ENCODE measurements around the gene LMNB1.
A peak's percentile ranks its signal among the peaks of the same experiment; 100 is the strongest.
"Not testable (repeated sequence)": the region's sequence is repeated elsewhere in the genome, so short reads cannot be mapped to it uniquely, and the experiment has no call there.

Gene LMNB1

DNA sequence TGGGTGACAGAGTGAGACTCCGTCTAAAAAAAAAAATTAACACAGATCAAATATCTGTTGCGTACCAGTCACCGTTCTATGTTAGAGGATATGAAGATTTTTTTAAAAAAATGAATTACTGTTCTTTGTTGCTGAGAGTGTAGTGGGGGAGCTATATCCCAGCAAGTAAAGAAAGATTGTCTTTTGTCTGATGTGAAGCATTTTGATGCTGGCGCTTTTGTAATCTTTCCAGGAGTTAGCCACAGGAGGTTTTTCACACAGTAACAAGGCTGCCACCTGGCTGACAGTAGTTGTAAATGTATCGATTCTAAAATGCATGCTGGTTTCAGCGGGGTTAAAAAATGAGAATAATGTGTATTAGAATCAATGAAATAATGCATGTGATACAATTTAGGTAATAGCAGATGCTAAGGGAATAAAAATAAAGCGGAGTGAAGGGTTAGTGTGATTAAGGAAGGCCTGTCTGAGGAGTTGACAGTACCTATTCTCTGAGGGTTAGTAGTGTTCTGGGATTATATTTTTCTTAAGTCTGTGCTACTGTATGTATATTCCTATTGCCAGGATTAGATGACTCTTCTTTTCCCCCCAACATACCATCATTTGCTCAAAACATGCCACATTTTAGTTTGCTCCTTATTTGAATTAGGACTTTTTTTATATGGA, 3.4 kb downstream of the LMNB1 start:
- peak; percentile 76 for DNase-seq

DNA sequence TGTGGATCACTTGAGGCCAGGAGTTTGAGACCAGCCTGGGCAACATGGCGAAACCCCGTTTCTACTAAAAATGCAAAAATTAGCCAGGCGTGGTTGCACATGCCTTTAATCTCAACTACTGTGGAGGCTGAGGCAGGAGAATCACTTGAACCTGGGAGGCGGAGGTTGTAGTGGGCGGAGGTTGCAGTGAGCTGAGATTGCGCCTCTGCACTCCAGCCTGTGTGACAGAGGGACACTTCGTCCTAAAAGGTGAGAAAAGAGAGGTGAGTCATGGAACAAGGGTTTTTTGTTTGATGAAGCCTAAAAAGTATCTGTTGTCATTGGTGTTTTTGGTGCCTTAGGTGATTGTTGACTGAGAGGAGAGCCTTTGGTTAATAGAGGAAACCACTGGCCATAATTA, 11.5 kb downstream of the LMNB1 start:
- not testable (repeated sequence) for DNase-seq

DNA sequence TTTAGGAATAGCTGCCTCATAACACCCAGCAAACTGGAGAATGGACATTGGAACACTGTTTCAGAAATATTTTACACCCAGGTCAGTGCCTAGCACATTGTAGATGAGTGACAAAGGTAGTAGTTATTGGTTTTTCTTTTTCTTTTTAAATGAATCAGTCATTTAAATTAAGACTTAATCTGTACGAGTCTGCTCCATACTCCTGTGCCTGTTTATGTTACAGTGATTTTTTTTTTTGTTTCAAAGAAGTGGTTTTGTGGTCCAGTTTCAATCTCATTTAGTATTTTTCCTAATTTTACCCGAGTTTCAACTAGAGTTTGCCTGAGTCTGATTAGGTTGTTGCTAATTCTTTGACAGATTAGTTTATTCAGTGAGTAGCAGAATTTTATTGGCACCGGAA, 16.2 kb downstream of the LMNB1 start:
- DNase-seq: no peak

DNA sequence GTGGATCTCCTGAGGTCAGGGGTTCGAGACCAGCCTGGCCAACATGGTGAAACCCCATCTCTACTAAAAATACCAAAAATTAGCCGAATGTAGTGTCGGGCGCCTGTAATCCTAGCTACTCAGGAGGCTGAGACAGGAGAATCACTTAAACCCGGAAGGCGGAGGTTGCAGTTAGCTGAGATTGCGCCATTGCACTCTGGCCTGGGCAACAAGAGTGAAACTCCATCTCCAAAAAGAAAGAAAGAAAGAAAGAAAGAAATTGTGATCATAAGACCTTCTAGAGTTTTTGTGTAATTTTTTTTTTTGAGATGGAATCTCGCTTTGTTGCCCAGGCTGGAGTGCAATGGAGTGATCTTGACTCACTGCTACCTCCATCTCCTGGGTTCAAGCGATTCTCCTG, 16.7 kb downstream of the LMNB1 start:
- peak; percentile 68 for DNase-seq

DNA sequence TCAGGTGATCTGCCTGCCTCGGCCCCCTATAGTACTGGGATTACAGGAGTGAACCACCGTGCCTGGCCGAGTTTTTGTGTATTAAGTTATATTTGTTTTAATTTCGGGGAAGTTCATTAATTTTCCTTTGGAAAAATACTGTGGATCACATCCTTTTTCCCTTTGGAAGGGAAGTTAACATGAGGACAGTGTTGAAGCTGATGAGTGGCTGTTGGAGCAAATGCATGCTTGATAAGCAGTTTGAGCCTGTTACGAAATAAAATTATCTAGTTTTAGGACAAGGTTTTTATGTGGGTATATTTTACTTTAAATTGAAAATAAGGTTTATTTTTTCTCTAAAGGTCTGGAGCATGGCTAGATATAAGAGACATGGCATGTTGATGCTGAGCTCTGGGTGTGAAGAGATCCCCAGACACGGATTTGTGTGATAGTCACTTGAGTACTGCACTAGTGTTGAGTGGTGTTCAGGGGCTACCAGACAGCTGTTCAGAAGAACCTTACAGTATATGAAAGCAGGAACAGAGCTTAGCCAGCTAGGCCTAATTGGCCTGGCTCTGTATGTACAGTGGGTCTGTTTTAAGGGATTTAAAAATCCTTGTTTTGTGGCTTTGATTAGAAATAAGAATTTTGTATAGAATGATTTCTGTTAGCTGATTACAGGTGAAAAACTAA, 17.4 kb downstream of the LMNB1 start:
- DNase-seq: no peak

DNA sequence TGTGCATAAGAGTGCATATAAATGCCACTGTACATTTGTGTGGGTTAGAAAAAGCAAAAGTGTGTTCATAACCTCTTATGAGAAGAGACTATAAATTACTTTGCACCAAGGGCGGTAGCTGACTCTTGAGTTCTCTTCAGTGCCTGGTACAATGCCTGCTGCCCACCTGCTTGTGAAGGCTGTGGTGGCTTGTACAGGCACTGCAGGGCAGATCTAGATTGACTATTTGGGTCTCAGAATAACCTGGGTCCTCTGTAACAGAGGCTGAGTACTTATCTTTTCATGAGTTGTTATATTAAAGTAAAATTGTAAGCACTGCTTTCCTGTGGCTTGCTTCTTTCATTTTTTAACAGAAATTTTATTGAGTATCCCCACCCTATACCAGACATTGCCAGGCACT, 22.8 kb downstream of the LMNB1 start:
- DNase-seq: no peak

DNA sequence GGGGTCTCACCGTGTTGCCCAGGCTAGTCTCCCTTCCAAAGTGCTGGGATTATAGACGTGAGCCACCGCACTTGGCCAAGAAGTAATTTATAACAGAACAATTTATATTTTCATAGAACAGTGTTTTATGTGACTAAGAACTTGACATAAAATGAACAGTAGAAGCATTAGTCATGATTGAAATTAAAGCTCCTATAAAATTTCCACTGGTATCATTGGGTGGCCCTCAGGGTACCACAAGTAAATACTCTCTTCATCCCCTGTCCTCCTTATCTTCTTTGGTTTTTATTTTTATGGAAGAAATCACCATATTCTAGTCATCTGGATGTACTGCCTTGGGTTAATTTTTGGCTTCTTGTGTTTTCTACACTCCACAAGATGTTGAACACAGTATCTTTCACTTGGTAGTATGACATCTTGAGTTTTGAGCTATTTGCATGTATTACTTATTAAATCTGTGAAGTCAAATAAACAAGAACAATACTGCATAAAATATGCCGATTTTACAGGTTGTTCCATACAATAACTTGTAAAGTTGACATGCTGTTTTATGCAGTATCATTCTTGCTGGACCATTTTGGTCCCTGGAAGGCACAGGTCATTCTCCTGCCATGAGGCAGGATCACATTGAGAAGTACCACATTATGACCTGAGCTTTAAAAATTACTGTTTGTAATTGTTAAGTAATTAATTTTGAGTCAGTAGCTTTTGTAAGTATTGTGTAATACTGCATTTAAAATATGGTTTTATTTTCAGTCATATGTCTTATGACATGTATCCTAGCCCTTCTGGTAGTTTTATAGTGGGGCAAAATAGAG, 24.4 kb downstream of the LMNB1 start:
- DNase-seq: peak; percentile 60

DNA sequence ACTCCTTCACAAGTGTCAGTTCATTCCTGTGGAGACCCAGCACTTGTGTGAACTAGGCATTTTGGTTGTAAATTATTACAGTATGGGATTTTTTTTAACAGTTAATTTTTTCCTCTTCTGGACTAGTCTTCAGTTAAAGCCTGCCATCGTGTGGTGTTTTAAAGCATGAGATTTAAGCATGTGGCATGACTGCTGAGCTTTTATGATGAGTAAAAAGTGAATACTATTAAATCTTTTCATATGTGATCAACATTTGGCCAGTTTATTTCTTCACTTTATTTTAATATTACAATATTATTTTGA, 25.0 kb downstream of the LMNB1 start:
- peak; percentile 48 for DNase-seq

DNA sequence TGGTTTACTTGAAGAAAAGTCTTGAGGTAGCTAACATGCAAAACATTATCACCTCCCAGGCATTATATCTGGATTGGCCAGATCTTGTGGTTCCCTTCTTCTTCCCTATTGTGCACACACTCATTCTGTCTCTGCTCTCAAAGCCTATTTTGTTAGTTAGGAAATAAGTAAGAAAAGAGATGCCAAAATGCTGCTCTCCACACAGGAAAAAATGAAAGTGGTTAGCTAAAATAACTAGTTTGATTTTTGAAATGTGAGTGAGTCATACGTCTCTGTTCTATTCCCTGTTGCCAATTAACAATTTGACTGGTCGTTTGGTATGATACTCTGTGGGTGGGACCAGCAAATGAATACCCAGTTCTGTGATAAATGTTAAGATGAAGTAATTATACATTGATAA, 28.1 kb downstream of the LMNB1 start:
- DNase-seq: peak; percentile 35

DNA sequence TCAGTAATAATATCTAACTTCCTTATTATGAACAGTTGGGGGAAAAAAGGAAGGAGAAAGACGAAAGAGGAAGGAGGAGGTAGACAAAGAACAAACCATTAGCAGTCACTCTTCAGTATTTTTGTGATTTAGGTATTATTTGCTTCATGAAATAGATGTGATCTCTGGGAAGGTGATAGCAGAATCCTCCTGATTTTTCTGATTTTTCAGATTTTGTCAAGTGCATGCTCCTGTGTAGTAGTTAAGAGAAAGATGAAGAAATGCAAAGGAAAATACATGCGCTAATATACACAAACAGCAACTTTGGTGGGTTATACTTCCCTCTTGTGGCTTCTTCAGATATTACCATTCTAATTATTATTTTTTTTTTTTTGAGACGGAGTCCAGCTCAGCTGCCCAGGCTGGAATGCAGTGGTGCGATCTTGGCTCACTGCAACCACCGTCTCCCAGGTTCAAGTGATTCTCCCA, 31.6 kb downstream of the LMNB1 start:
- DNase-seq: peak; percentile 64

DNA sequence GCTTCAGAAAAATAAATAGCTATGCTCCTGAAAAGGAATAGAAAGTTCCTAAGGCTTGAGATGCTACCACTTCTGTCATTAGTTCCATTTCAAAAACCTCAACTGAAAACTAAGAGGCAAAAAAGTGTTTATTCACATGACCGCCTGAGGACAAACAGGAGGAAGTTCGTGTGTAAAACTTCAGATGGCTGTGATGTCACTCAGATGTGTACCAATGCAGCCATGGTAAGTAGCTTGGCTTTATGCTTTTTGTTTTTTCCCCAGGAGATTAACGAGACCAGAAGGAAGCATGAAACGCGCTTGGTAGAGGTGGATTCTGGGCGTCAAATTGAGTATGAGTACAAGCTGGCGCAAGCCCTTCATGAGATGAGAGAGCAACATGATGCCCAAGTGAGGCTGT, 33.0 kb downstream of the LMNB1 start:
- peak; percentile 82 for DNase-seq

DNA sequence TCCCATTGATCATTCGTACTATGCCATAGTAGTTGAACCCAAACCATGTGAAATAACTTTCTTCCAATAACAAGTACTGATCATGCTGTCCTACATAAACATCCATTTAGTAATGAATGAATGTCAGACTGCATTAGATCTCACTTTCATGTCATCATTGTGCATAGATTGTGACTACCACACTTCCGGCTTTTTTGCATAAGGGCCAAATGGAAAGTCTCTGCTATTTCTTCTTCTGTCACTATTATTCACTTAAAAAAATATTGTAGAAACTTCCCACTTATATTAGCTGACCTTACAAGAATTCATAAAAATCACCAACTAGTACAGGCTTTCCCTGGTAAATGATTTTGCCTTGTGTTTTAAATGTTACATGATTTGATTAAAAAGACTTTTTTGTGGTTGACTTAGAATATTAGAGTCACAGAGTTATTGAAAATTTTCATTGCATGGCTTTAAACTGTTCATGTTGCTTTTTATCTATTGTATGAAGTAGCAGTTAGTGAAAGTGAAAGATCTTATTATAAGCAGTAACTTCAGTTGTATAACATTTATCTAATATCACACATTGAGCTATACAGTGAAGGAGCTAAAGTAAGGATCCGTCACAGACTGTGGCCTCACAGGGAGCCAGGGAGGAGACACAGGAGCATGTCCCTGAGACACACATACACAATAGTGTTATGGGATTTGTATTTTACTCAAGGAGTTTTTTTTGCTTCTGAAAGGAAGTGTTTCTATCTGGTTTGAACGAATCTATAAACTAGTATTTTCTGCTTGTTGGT, 33.9 kb downstream of the LMNB1 start:
- DNase-seq: peak; percentile 34

DNA sequence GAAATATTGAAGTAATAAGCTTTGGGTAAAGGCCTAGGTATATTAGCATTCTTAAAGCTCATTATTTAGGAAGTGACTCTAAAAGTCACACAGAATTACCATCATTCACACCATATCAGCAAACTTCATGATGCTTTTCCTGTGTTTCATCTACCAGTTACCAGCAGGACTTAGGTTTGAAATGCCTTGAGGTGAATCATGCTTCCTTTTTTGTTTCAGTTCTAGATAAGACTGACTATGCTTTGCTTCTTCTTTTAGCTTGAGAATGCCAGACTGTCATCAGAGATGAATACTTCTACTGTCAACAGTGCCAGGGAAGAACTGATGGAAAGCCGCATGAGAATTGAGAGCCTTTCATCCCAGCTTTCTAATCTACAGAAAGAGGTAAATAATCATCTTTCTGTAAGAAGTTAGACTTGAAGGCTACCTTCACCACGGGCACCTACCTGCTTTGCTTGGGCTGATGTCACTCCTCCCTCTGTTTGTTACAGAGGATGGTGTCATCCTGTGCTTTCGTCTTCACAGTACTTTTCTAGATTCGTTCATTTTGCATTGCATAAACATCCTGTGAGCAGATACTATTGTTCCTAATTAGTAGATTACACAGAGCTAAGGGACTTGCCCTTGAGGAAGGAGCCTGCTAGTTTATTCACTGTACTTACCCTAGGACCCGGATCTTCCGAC, 34.7 kb downstream of the LMNB1 start:
- peak; percentile 91 for DNase-seq

DNA sequence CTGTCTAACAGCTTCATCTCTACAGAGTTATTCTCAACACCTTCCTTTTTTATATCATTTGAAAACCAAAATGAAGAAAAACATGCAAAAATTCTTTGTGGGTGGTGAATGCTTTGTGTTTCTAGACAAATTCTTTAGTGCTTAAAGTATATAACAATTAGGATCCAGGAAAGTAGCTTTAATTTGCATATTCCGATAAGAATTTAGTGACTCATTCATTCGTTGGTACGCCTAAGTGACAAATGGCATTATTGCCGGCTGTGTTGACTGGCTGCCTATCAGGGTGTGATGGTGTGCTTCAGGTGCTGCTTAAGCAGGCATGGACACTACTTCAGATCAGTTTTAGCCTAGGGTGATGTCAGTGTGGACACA, 35.2 kb downstream of the LMNB1 start:
- no peak for DNase-seq

DNA sequence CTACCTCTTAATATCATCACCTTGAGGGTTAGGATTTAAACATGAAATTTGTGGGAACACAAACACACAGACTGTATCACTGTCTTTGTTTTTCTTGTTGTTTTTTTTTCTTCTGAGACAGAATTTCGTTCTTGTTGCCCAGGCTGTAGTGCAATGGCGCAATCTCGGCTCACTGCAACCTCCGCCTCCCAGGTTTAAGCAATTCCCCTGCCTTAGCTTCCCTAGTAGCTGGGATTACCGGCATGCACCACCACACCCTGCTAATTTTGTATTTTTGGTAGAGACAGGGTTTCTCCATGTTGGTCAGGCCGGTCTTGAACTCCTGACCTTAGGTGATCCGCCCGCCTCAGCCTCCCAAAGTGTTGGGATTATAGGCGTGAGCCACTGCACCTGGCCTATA, 36.9 kb downstream of the LMNB1 start:
- peak; percentile 31 for DNase-seq

DNA sequence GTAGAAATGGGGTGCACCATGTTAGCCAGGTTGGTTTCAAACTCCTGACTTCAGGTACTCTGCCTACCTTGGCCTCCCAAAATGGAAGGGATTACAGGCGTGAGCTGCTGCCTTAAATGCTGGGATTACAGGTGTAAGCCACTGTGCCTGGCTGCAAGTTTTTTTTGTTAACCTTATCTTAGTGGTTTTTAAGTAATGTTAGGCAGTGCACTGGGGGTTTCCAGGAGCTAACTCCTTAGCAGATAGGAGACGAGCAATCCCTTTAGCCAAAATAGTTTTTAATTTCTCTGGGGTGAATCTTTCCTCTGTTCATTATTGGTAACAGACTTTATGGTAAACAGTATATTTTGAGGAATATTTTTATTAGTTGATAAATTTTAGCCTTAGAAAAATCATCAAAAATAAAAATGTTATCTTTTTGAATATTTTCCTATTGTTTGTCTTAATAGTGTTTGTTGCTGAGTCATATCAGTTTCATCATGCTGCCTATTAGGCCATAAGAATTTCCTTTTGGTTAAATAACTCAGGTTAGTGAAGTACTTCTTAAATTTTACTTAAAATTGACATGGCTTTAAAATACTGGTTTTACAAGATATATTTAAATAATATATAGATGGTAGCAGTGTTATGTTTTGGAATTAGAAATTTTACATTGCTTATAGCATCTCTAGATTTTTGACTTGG, 37.9 kb downstream of the LMNB1 start:
- DNase-seq: peak; percentile 68

DNA sequence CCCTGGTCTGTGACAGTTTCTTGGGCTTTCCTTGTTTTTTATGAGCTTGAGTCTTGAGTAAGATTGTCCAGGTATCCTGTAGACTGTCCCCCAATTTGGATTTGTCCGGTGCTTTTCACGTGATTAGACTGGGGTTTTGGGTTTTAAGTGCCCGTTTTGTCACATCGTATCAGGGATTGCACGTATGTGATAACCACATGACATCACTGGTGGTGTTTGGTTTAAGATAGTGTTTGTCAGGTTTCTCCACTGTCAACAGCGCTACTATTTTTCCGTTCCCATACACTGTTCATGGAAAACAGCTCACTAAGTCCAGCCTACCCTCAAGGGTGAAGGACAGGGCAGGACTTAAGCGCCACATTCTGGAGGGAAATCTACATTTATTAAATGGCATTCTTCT, 39.7 kb downstream of the LMNB1 start:
- DNase-seq: no peak

DNA sequence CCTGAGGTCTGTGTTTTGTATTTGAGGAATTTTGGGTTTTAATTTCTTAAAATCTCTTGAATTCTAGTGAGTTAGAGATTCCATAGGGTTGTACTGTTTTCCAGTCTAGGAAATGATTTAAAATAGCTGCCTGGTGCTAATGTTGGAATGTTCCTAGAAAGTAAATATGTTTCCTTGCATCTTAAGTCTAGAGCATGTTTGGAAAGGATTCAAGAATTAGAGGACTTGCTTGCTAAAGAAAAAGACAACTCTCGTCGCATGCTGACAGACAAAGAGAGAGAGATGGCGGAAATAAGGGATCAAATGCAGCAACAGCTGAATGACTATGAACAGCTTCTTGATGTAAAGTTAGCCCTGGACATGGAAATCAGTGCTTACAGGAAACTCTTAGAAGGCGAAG, 41.8 kb downstream of the LMNB1 start:
- no peak for DNase-seq

DNA sequence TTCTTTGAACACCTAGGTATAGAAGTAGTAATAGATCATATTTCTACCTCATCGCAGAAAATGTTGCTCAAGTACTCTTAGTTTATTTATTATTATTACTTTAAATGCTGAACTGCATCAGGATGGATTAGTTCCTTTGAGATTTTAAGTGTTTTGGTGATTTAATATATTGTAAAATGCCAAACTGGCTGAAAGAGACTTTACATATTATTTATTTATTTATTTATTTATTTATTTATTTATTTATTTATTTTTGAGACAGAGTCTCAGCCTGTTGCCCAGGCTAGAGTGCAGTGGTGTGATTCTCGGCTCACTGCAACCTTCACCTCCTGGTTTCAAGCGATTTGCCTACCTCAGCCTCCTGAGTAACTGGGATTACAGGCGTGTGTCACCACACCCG, 42.3 kb downstream of the LMNB1 start:
- DNase-seq: no peak

DNA sequence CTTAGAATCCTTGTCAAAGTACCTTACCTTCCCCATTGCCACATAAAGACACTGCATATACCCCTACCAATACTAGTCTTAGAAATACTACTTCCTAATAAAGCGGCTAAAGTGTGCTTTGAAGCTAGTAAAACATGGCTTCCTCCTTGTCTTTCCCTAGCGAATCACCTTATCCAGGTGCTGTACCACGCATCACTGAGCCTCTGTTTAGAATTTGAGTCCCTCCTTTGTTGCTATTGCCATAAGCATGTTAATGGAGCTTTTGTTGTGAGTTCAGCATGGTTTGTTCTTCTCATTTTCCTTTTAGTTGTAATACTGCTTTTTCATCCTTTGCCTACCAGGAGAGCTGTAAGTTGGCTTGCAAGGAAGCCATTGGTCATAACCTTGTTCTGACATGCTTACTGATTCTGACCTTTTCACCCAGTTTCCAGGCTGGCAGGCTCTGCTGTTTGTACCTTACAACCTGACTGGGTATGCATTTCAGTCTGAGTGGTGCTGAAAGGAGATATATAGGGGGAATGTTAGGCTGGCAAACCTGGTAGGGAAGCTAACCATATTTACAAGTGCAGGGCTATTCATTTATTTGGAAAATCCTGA, 49.8 kb downstream of the LMNB1 start:
- no peak for DNase-seq

DNA sequence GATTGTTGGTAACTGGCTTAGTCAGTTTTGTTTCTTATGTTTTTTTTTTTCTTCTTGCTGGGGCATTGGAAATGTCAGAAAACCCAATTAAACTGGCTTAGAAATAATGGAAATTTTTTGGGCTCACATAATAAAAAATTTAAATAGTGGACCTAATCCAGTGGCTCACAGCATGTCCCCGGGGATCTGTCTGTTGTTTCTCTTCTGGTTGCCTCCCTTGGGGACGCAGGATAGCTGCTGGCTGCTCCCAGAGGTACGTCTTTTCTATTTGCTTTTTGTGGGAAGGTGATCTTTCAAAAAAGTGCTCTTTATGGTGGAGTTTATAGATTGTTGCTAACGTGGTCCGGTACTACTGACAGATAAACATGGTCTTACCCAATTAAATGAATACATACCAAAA, 52.2 kb downstream of the LMNB1 start:
- DNase-seq: no peak

DNA sequence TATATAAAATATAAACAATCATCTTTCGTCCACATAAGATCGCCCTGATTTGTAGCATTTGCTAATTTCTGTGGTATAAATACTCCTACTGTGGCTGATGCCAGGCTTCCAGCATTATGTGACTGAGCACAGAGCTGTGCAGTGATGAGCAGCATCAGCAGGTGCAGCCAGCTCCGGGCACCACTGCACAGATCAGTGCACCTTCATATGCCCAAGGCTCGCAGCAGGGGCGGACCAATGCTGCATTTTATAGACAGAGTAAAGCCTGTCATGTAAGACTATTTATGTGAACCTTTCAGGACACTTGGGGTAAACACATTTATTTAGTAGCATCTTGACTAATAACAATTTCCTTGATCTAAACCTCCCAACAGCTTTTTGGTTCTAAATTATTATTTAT, 53.1 kb downstream of the LMNB1 start:
- DNase-seq: no peak
